GM12891 (cell line): ENCODE data around the gene PRDM16.
"Not testable (repeated sequence)": the region's sequence is repeated elsewhere in the genome, so short reads cannot be mapped to it uniquely, and the experiment has no call there.

Experiments
- DNase-seq: peaks from one replicate; pipeline ENCODE4 v3.0.0; 2011; ENCODE audit warnings: low spot score; ENCODE audit not compliant: insufficient read length
- FAIRE-seq: peaks from 2 replicates; lab custom pipeline; 2011; peaks lifted over from hg19 to GRCh38; lab: Jason Lieb, UNC
- PAX5 ChIP-seq: IDR thresholded peaks from 2 replicates; pipeline ENCODE4 v1.6.1; 2011; ENCODE audit warnings: low read length, moderate library complexity, mild to moderate bottlenecking; ENCODE audit not compliant: insufficient read depth, severe bottlenecking
- POLR2A ChIP-seq: IDR thresholded peaks from 2 replicates; pipeline ENCODE4 v1.6.1; 2011; ENCODE audit warnings: low read depth, low read length, control low read depth
- POLR2AphosphoS5 ChIP-seq: IDR thresholded peaks from 2 replicates; pipeline ENCODE4 v1.6.1; 2011; ENCODE audit warnings: low read depth, low read length, control low read depth
- POU2F2 ChIP-seq: IDR thresholded peaks from 2 replicates; pipeline ENCODE4 v1.6.1; 2011; ENCODE audit warnings: low read depth, mild to moderate bottlenecking, control low read depth, low read length, moderate library complexity
- SPI1 ChIP-seq: IDR thresholded peaks from 2 replicates; pipeline ENCODE4 v1.6.1; 2011; ENCODE audit warnings: low read depth, low read length, control low read depth
- TAF1 ChIP-seq: IDR thresholded peaks from 2 replicates; pipeline ENCODE4 v1.6.1; 2011; ENCODE audit warnings: low read depth, low read length, control low read depth

Gene PRDM16

GRCh38 chr1:3235496-3235895 is 166.5 kb downstream of the PRDM16 start:
- DNase-seq (no peak), FAIRE-seq (no peak)
- TF ChIP-seq POLR2AphosphoS5 = no peak
- no peak for TF ChIP-seq PAX5
- no peak for TF ChIP-seq SPI1
- TF ChIP-seq TAF1 = no peak
- TF ChIP-seq POLR2A = no peak

- DNase-seq = no peak
Measured at GRCh38 chr1:3236361-3236760, 167.4 kb downstream of the PRDM16 start.

DNA sequence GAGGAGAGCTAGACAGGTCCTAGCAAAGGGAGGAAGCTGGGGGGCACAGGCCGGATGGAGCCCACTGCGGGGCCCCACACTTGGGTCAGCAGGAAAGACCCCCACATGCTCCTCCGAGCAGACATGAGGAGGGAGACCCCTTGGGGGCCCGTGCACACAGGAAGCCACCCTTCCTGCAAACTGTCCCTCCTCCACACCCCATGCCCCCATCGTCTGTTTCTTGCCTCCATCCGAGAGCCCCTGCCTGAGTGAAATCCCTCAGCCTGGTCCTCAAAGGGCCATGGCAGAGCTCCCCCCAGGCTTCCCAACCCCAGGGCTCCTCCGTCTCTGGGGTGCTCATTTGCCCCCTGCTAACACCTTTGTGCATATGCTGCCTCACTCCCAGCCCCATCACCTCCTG is 168.0 kb downstream of the PRDM16 start:
- TF ChIP-seq POLR2AphosphoS5 (no peak), SPI1 (no peak), POLR2A (no peak), TAF1 (no peak), PAX5 (no peak), POU2F2 (no peak)
- DNase-seq = no peak
- no peak for FAIRE-seq

More at GRCh38 chr1:3236361-3236760, 167.4 kb downstream of the PRDM16 start:
- TF ChIP-seq POU2F2 = no peak
- TF ChIP-seq PAX5 = no peak
- TF ChIP-seq TAF1 = no peak
- no peak for TF ChIP-seq POLR2A
- TF ChIP-seq SPI1 = no peak
- TF ChIP-seq POLR2AphosphoS5 = no peak
- no peak for FAIRE-seq

DNA sequence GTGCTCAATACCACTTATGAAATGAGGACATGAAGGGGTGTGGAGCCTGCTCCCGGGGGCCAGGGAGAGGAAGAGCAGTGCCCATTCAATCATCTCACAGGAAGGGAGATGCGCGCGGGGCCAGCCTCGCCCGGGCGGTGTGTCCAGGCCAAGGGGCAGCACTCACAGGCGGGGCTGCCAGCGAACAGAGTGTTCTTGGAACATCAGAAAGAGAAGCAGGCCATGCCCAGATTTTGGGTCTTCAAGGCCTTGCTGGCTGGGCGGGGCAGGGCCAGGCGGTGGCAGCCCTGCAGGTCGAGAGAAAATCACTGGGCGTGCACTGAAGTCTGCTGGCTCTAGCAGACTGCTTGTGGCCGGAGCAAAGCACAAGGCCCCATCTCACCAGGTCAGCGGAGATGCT is 168.6 kb downstream of the PRDM16 start:
- no peak for TF ChIP-seq SPI1
- TF ChIP-seq PAX5 = no peak
- TF ChIP-seq POLR2AphosphoS5 = no peak
- no peak for TF ChIP-seq TAF1
- no peak for TF ChIP-seq POLR2A
- no peak for TF ChIP-seq POU2F2
- no peak for DNase-seq
- FAIRE-seq = no peak

DNA sequence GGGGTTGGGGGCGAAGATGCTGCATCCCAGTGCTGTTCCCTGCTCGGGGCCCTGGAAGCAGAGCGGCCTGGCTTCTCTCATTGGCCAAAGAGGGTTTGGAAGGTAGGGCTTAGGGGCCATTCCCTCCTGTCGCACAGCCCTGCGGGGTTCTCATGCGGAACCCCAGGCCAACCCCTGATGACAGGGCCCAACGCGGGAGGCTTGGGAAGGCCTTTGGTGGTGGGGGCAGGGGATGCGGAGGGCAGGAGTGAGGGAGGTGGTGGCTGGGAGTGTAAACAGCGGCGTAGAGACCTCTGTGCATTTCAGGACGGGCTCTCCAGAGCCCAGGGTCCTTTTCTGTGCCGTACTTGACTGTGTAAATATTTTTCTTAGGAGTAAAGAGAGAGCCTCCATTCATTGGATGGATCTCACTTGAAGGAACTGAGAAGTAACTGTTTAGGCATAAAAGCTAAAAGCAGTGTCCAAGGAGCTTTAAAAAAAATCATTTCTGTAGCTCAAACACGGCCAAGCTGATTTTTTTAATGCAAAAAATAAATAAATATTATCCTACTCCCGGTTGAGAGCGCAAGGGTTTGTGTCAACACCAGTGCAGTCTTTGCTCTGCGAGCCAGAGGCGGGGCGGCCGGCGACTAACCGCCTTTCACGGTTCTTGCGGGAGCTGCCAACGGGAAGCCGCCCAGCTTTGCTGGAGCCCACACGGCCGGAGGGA is 169.1 kb downstream of the PRDM16 start:
- no peak for DNase-seq
- TF ChIP-seq POLR2A (no peak), PAX5 (no peak), SPI1 (no peak), TAF1 (no peak), POU2F2 (no peak), POLR2AphosphoS5 (no peak)
- FAIRE-seq = no peak

DNA sequence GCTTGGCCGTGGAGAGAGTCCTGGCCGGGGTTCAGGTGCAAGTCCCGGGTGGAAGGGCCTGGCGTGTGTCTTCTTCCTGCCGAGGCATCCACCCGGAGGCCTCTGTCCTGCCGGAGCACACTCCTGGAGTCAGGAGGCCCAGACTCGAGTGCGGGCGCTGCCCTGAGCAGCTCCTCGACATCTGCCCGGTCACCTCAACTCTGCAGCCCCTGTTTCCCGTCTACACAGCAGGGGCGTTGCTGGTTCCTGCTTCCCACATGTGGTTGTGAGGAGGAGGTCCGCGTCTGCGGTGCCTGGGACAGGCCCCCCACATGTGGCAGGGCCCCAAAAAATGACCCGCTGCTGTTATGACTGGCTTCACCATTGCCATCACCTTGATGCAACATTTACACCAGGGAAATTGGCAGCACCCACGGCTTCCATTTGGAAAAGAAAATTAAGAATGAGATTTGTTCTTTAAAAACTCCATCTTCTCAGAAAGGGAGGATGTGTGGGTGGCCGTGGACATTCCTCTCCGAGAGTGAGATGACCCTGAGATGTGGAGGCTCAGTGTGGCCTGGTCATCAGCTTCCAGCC is 169.8 kb downstream of the PRDM16 start:
- DNase-seq (no peak), FAIRE-seq (no peak)
- TF ChIP-seq TAF1 = no peak
- TF ChIP-seq POU2F2 = no peak
- no peak for TF ChIP-seq PAX5
- TF ChIP-seq SPI1 = no peak
- no peak for TF ChIP-seq POLR2AphosphoS5
- TF ChIP-seq POLR2A = no peak

DNA sequence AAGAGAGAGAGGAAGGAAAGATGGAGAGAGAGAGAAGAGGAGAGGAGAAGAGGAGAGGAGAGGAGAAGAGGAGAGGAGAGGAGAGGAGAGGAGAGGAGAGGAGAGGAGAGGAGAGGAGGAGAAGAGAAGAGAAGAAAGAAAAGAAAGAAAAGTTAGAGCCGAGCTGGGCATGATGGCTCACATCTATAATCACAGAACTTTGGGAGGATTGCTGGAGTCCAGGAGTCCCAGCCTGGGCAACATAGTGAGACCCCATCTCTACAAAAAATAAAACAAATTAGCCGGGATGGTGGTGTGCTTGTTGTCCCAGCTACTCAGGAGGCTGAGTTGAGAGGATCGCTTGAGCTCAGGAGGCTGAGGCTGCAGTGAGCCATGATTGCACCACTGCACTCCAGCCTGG is 171.0 kb downstream of the PRDM16 start:
- DNase-seq, FAIRE-seq: not testable (repeated sequence)

DNA sequence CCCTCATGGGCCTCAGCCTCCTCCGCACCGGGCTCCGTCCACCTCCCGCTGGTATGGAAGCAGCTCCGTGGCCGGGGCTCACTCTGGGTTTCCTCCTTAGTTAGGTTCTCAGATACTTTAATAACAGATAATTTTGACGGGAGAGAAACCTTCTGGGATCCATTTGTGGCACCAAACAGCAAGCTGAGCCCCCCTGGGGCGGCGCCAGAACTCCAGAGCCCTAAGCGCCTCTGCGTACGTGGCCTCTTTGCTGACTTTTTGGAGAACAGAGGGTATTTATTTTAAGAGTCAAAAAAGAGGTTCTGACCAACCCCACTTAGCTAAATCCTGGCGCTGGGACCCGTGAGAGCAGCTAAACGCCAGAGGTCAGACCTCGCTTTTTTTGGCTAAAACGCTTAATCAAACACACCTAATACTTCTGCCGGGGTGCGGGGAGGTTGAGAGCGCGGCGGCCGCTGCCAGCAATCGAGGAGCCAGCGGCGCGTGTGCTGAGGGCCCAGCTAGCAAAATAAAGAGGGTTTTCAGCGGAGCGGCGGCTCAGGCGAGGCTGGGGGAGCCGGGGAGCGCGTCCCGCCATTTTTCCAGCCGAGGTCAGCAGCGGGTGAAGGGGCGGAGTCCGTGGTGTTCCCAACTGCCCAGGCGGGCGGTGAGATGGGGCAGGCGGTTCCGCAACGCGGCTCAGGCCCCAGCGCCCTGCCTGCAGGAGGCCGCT is 171.7 kb downstream of the PRDM16 start:
- no peak for TF ChIP-seq POLR2AphosphoS5
- TF ChIP-seq PAX5 = no peak
- no peak for TF ChIP-seq SPI1
- TF ChIP-seq POU2F2 = no peak
- no peak for TF ChIP-seq TAF1
- no peak for TF ChIP-seq POLR2A
- FAIRE-seq (no peak), DNase-seq (no peak)

DNA sequence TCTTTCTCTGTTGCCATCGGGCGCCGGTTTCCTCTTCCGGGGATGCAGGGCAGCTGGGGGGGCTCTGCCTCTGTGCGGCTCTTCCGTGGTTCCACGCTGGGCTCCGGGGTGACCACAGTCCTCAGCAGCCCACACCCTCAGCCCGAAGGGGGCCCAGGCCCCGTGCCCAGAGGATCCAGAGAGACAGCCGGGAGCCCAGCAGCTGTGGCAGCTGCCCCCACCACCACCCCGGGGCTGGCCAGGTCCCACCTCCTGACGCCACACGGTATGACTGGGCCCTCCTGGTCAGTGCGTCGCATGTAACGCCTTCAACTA is 172.2 kb downstream of the PRDM16 start:
- no peak for TF ChIP-seq SPI1
- no peak for TF ChIP-seq POU2F2
- no peak for TF ChIP-seq POLR2A
- no peak for TF ChIP-seq PAX5
- no peak for TF ChIP-seq POLR2AphosphoS5
- no peak for TF ChIP-seq TAF1
- DNase-seq (no peak), FAIRE-seq (no peak)
